Stimulated activated CD4-positive, alpha-beta T cell treated with anti-CD3 and anti-CD28 coated beads, TNF-alpha, amount 100 ng/mL, for 48 hours (primary cell): ENCODE results near the gene MRPL28.
"Not testable (repeated sequence)": the region's sequence is repeated elsewhere in the genome, so short reads cannot be mapped to it uniquely, and the experiment has no call there.

Experiments used
- DNase-seq, 3 donors: peaks; one replicate each; pipeline ENCODE4 v3.0.0-alpha.2; 2020; ENCODE audit warnings: low read depth in 3 of 3

Gene MRPL28

GRCh38 chr16:391885-392335 is 21.6 kb upstream of the MRPL28 start:
- peak; percentile 65 to 81 (median 70) for DNase-seq

DNA sequence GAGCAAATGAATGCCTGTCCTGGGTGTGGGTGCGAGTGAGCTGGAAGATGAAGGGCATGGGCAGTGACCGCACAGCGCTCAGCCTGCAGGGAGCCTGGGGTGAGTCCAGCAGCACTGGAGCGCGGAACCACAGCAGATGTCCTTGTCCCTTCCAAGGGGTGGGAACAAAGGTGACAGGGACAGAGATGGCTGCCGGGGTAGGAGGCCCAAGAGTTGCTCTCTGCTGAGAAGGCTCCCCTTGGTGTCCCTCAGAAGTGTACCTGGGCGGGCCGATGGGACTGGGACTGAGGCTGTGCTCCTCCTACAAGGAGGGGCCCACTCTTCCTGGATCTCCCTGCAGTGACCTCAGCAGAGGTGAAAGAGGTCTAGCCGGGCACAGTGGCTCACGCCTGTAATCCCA is 19.0 kb upstream of the MRPL28 start:
- DNase-seq = no peak

GRCh38 chr16:387761-388666 is 17.7 kb upstream of the MRPL28 start:
- DNase-seq = not testable (repeated sequence)

- no peak for DNase-seq
Measured at GRCh38 chr16:386641-387156, 16.4 kb upstream of the MRPL28 start.

- DNase-seq = peak in 1 of 3 donors; percentile 24
Measured at GRCh38 chr16:383326-384051, 13.2 kb upstream of the MRPL28 start.

- DNase-seq = peak in 2 of 3 donors; percentile 45 to 51
Measured at GRCh38 chr16:381789-382717, 11.7 kb upstream of the MRPL28 start, which contains the start of gene PGAP6. PGAP6 (minus strand) TSS chr16:381978; CDS start chr16:381821, 157 bp downstream.

GRCh38 chr16:381012-381788 is 10.9 kb upstream of the MRPL28 start:
- DNase-seq = no peak

DNA sequence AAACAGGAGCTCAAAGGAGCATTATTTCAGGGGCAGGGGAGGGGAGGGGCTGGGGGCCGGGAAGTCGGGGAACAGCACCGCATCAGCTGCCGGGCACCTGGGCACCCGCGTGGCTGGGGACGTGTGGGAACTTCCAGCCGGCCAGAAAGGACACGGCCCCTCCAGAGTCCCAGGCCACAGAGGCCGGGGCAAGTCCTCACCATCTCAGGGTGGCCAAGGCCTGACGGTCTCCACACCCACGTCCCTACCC is 10.3 kb upstream of the MRPL28 start:
- no peak for DNase-seq

DNA sequence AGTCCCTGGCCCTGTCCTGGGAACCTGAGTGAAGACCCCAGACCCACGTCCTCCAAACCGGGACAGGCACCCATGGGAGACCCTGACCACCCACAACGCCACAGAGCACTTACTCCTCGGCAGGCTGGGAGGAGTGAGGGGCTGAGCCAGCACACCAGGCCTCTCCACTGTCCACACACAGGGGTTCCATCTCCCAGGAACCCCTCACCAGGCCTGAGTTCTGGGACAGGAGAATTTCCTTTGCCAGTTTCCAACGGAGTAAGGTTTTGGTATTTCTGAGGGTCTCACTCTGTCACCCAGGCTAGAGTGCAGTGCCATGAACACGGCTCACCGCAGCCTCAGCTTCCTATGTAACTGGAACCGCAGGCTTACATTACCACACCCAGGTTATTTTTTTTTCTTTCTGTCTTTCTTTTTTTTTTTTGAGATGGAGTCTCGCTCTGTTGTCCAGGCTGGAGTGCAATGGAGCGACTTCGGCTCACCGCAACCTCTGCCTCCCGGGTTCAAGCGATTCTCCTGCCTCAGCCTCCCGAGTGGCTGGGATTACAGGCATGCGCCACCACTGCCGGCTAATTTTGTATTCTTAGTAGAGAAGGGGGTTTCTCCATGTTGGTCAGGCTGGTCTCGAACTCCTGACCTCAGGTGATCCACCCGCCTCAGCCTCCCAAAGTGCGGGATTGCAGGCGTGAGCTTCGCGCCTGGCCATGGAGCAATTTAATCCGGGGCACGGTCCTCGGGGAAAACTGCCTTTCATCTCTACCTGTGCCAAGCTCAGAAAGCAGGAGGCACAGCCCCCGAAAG is 9.8 kb upstream of the MRPL28 start:
- no peak for DNase-seq

GRCh38 chr16:379183-379960 is 9.0 kb upstream of the MRPL28 start:
- no peak for DNase-seq

DNA sequence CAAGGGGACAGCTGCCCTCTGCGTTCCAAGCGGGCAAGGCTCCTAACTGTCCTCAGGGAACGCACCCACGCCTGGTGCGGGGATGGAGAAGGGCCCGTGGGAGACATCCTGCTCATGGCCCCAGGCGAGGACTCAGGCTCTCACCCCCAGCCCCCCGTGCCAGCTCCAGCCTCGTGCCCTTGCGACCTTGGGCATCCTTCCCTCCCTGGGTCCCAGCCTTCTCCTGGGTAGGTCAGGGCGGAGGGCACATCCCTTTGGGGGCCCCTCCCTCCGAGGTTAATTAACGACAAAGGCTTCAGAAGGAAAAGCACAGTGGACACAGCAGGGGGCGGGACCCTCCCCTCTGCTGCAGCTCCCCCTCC is 8.5 kb upstream of the MRPL28 start:
- no peak for DNase-seq

GRCh38 chr16:378113-378820 is 7.9 kb upstream of the MRPL28 start:
- not testable (repeated sequence) for DNase-seq

GRCh38 chr16:377419-377951 is 7.1 kb upstream of the MRPL28 start:
- no peak for DNase-seq

GRCh38 chr16:376817-377418 is 6.6 kb upstream of the MRPL28 start:
- no peak for DNase-seq

DNA sequence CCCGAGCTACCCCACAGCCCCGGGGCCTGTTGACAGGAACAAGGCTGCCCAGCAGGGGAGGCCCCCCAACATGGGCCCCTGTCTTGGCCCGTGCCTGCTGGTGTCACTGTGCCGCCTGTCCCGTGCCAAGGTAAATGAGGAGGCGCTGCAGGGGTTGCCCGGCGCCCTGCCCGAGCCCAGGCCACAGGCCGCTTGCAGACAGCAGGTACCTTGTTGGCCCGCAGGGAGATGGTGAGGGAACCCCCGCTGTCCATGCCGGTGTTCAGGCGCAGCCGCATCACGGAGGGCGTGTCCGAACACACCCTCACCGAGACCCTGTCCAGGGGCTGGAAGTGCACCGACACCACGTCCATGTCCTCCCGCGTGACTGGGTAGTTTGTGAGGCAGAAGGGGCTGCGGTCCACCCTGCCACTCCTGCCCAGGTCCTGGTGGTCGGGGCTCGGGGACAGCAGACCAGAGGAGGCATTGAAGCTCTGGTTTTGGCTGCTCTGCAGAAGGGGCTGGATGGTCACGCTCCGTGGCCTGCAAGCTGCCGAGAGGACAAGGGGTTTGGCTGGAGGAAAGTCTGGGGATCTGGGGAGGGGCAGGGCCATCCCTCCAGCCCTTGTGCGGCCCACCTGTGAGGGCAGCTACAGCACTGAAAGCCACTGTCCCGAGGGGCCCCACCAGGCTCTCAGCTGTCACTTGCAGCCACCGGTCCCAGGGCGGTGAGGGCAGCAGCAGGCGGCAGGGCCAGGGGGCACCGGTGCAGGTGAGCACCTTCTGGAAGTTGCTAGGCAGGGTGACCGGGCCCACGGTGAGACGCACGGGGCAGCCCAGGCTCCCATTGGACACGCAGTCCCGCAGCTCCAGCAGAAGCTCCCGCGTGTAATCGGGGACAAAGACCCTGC is 5.8 kb upstream of the MRPL28 start:
- no peak for DNase-seq

GRCh38 chr16:375212-375611 is 4.9 kb upstream of the MRPL28 start:
- no peak for DNase-seq

- DNase-seq = no peak
Measured at GRCh38 chr16:374616-374926, 4.2 kb upstream of the MRPL28 start.
